HepG2 (cell line): ENCODE measurements around the gene SQOR. TPM values are rescaled to one million over a fixed set of nuclear protein-coding genes. Genes with fewer than 3 reads are reported as not detected.

ENCODE experiments used
- ARNT2 ChIP-seq: sonication (generic); formaldehyde crosslinking; IDR thresholded peaks from 2 replicates; pipeline ENCODE4 v1.8.0; 2022; ENCODE audit warnings: mild to moderate bottlenecking, low read depth, missing genetic modification reagents, moderate library complexity
- ATF1 ChIP-seq: IDR thresholded peaks from 2 replicates; pipeline ENCODE4 v1.6.1; 2016; ENCODE audit warnings: mild to moderate bottlenecking, control low read depth
- ATF7-NPFF ChIP-seq: sonication (generic); formaldehyde crosslinking; IDR thresholded peaks from 2 replicates; pipeline ENCODE4 v1.8.1; 2023; ENCODE audit warnings: mild to moderate bottlenecking, low read depth, missing genetic modification reagents, moderate library complexity
- BHLHE40 ChIP-seq: IDR thresholded peaks from 2 replicates; pipeline ENCODE4 v1.6.1; 2011; ENCODE audit warnings: low read length, improper control_type of control experiment
- FOSL2 ChIP-seq: sonication (generic); formaldehyde crosslinking; IDR thresholded peaks from 2 replicates; pipeline ENCODE4 v1.4.0; 2020; ENCODE audit warnings: missing genetic modification reagents
- FOXA1 ChIP-seq, 2 experiments: fragments of 450-650 bp in 1 of 2; sonication (generic) in 1 of 2; formaldehyde crosslinking in 1 of 2; IDR thresholded peaks; 2 replicates each; pipeline versions ENCODE4 v1.4.0 to v1.6.1; 2016 to 2020; ENCODE audit warnings: missing genetic modification reagents in 1 of 2
- KAT2B ChIP-seq: fragments of 150-350 bp; IDR thresholded peaks from 2 replicates; pipeline ENCODE4 v1.6.1; 2014; ENCODE audit warnings: low read depth, low read length, borderline replicate concordance
- MAF1 ChIP-seq: sonication (generic); formaldehyde crosslinking; IDR thresholded peaks from 2 replicates; pipeline ENCODE4 v1.5.0; 2020; ENCODE audit warnings: missing genetic modification reagents, borderline replicate concordance
- RAD21 ChIP-seq: fragments of 450-650 bp; formaldehyde crosslinking; IDR thresholded peaks from 2 replicates; pipeline ENCODE4 v1.5.0; 2020; ENCODE audit warnings: mild to moderate bottlenecking
- TBP ChIP-seq: sonication (generic); formaldehyde crosslinking; IDR thresholded peaks from 2 replicates; pipeline ENCODE4 v1.5.0; 2020; ENCODE audit warnings: missing genetic modification reagents
- TCF12 ChIP-seq, 2 experiments: fragments of 450-650 bp in 1 of 2; sonication (generic) in 1 of 2; formaldehyde crosslinking in 1 of 2; IDR thresholded peaks; 2 replicates each; pipeline versions ENCODE4 v1.6.1 to v1.8.0; 2017 to 2022; ENCODE audit warnings: antibody characterized with exemption in 1 of 2, mild to moderate bottlenecking in 1 of 2, missing genetic modification reagents in 1 of 2, moderate library complexity in 1 of 2
- WIZ ChIP-seq: sonication (generic); formaldehyde crosslinking; IDR thresholded peaks from 2 replicates; pipeline ENCODE4 v1.5.1; 2020; ENCODE audit warnings: mild to moderate bottlenecking, missing genetic modification reagents
- ZNF10 ChIP-seq: sonication (generic); formaldehyde crosslinking; IDR thresholded peaks from 2 replicates; pipeline ENCODE4 v1.4.0; 2020; ENCODE audit warnings: mild to moderate bottlenecking, low read depth, missing genetic modification reagents, borderline replicate concordance
- ZNF34 ChIP-seq: sonication (generic); formaldehyde crosslinking; IDR thresholded peaks from 2 replicates; pipeline ENCODE4 v1.4.0; 2020; ENCODE audit warnings: mild to moderate bottlenecking, missing genetic modification reagents, borderline replicate concordance
- ZNF530 ChIP-seq: sonication (generic); formaldehyde crosslinking; IDR thresholded peaks from 2 replicates; pipeline ENCODE4 v1.5.0; 2020; ENCODE audit warnings: low read depth, mild to moderate bottlenecking, missing genetic modification reagents
- ZNF761 ChIP-seq: sonication (generic); formaldehyde crosslinking; conservative IDR thresholded peaks from 2 replicates; pipeline ENCODE4 v1.4.0; 2020; ENCODE audit warnings: mild to moderate bottlenecking, missing genetic modification reagents
- ZNF777 ChIP-seq: sonication (generic); formaldehyde crosslinking; IDR thresholded peaks from 2 replicates; pipeline ENCODE4 v1.4.0; 2020; ENCODE audit warnings: missing genetic modification reagents
- ZZZ3 ChIP-seq: sonication (generic); formaldehyde crosslinking; IDR thresholded peaks from 2 replicates; pipeline ENCODE4 v1.4.0; 2020; ENCODE audit warnings: missing genetic modification reagents, mild to moderate bottlenecking, borderline replicate concordance
- polyA plus RNA-seq, 8 experiments: library from polyadenylated mRNA; depleted of rRNA in 3 of 8; stranded (reverse) in 7 of 8; unstranded in 1 of 8; fragments of >200 nt; fragmentation: Illumina TruSeq in 4 of 8; extraction: Trizol in 4 of 8; gene quantifications; 2 replicates each; pipeline versions ENCODE4 v1.2.1 to v1.2.3, GENCODE V29; 2011 to 2016; ENCODE audit warnings: low read depth in 4 of 8, missing spikeins in 1 of 8, mixed read lengths in 1 of 8; ENCODE audit not compliant: insufficient read depth in 1 of 8
- total RNA-seq, 5 experiments: library from RNA; depleted of rRNA; stranded (reverse); fragments of >200 nt; fragmentation: Illumina TruSeq; extraction: Trizol; gene quantifications; 2 replicates each; pipeline ENCODE4 v1.2.3, GENCODE V29; 2016; ENCODE audit warnings: low read depth in 1 of 5
- TF ChIP-seq, protein P1 (sequence below): sonication (generic); formaldehyde crosslinking; IDR thresholded peaks from 2 replicates; pipeline ENCODE4 v1.4.0; 2020; ENCODE audit warnings: missing genetic modification reagents, borderline replicate concordance
- TF ChIP-seq, protein P2 (sequence below): sonication (generic); formaldehyde crosslinking; IDR thresholded peaks from 2 replicates; pipeline ENCODE4 v1.5.1; 2020; ENCODE audit warnings: missing genetic modification reagents, mild to moderate bottlenecking, borderline replicate concordance
- TF ChIP-seq, protein P3 (sequence below): sonication (generic); formaldehyde crosslinking; IDR thresholded peaks from 2 replicates; pipeline ENCODE4 v1.5.1; 2020; ENCODE audit warnings: missing genetic modification reagents, mild to moderate bottlenecking, borderline replicate concordance

Gene SQOR
- total and polyA plus RNA-seq, 2 of the 13 experiments (the other 11 are each of a cell fraction or from before 2014, with no cell fraction given) = 19.3 to 19.4 TPM

DNA sequence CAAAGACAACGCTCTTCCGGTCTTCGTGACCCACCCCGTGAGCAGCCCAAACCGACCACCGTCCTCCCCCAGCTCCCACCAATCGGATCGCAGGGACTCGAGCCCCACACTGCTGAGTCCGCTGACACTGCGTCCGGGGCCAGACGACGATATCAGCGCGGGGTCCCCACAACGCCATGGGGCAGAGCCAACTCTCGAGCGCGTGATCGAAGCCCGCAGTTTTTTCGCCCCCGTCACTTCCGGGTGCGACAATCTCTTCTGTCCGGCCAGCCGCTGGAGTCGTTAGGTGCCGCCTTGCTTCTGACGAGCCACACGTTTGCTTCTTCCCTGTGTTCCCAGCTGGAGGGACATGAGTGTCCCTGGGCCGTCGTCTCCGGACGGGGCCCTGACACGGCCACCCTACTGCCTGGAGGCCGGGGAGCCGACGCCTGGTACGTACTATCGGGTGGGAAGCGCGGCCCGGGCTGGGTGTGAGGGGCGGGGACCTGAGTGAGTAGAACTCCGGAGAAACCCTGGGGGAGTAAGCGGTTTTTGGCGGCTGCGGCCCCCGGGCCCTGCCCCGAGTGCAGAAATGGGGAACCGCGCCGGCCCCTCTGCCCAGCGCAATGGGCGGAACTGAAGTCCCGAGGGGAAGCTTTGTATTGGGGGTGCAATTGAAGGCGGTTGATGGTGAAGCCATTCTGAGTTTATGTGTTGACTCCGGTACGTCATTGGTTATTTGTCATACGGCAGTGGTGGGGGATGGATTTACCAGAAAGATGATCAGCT lies 47.5 kb upstream of the SQOR start, which contains the start of gene BLOC1S6 (continued):
- TF ChIP-seq ARNT2 (peak; percentile 93), ZZZ3 (CRISPR knock-in tag) (peak; percentile 95; the same call in 1 of the 2 replicates), FOXA1 (IDR thresholded peaks at IDR 0.05) (no peak), FOXA1 (CRISPR knock-in tag; IDR thresholded peaks at IDR 0.05) (no peak; the same call in 1 of the 2 replicates), ZNF34 (CRISPR knock-in tag) (no peak), ZNF777 (peak; percentile 87), ZNF530 (no peak), WIZ (CRISPR knock-in tag) (peak; percentile 42), ATF7-NPFF (CRISPR knock-in tag) (peak; percentile 94), ZNF10 (CRISPR knock-in tag) (no peak), KAT2B (no peak), ATF1 (CRISPR knock-in tag) (peak; percentile 94), MAF1 (peak; percentile 89), FOSL2 (CRISPR knock-in tag) (peak; percentile 74), TBP (CRISPR knock-in tag) (no peak), ZNF761 (CRISPR knock-in tag) (peak; percentile 86; the same call in 1 of the 2 replicates), RAD21 (CRISPR knock-in tag) (peak; percentile 29; the same call in 1 of the 2 replicates), TCF12 (IDR thresholded peaks at IDR 0.05) (no peak), TCF12 (CRISPR knock-in tag; IDR thresholded peaks at IDR 0.05) (no peak), BHLHE40 (peak; percentile 54)
- TF ChIP-seq, protein P1, sequence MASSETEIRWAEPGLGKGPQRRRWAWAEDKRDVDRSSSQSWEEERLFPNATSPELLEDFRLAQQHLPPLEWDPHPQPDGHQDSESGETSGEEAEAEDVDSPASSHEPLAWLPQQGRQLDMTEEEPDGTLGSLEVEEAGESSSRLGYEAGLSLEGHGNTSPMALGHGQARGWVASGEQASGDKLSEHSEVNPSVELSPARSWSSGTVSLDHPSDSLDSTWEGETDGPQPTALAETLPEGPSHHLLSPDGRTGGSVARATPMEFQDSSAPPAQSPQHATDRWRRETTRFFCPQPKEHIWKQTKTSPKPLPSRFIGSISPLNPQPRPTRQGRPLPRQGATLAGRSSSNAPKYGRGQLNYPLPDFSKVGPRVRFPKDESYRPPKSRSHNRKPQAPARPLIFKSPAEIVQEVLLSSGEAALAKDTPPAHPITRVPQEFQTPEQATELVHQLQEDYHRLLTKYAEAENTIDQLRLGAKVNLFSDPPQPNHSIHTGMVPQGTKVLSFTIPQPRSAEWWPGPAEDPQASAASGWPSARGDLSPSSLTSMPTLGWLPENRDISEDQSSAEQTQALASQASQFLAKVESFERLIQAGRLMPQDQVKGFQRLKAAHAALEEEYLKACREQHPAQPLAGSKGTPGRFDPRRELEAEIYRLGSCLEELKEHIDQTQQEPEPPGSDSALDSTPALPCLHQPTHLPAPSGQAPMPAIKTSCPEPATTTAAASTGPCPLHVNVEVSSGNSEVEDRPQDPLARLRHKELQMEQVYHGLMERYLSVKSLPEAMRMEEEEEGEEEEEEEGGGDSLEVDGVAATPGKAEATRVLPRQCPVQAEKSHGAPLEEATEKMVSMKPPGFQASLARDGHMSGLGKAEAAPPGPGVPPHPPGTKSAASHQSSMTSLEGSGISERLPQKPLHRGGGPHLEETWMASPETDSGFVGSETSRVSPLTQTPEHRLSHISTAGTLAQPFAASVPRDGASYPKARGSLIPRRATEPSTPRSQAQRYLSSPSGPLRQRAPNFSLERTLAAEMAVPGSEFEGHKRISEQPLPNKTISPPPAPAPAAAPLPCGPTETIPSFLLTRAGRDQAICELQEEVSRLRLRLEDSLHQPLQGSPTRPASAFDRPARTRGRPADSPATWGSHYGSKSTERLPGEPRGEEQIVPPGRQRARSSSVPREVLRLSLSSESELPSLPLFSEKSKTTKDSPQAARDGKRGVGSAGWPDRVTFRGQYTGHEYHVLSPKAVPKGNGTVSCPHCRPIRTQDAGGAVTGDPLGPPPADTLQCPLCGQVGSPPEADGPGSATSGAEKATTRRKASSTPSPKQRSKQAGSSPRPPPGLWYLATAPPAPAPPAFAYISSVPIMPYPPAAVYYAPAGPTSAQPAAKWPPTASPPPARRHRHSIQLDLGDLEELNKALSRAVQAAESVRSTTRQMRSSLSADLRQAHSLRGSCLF (CRISPR knock-in tag) = no peak
- TF ChIP-seq, protein P2, sequence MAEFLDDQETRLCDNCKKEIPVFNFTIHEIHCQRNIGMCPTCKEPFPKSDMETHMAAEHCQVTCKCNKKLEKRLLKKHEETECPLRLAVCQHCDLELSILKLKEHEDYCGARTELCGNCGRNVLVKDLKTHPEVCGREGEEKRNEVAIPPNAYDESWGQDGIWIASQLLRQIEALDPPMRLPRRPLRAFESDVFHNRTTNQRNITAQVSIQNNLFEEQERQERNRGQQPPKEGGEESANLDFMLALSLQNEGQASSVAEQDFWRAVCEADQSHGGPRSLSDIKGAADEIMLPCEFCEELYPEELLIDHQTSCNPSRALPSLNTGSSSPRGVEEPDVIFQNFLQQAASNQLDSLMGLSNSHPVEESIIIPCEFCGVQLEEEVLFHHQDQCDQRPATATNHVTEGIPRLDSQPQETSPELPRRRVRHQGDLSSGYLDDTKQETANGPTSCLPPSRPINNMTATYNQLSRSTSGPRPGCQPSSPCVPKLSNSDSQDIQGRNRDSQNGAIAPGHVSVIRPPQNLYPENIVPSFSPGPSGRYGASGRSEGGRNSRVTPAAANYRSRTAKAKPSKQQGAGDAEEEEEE (CRISPR knock-in tag) = no peak
- TF ChIP-seq, protein P3, sequence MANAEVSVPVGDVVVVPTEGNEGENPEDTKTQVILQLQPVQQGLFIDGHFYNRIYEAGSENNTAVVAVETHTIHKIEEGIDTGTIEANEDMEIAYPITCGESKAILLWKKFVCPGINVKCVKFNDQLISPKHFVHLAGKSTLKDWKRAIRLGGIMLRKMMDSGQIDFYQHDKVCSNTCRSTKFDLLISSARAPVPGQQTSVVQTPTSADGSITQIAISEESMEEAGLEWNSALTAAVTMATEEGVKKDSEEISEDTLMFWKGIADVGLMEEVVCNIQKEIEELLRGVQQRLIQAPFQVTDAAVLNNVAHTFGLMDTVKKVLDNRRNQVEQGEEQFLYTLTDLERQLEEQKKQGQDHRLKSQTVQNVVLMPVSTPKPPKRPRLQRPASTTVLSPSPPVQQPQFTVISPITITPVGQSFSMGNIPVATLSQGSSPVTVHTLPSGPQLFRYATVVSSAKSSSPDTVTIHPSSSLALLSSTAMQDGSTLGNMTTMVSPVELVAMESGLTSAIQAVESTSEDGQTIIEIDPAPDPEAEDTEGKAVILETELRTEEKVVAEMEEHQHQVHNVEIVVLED (CRISPR knock-in tag) = peak; percentile 87
